ENCODE data around the gene RUNDC1.
"Not testable (repeated sequence)": the region's sequence is repeated elsewhere in the genome, so short reads cannot be mapped to it uniquely, and the experiment has no call there.

Gene RUNDC1

GRCh38 chr17:42980274-42980765 lies at the start of gene RUNDC1:
Gene RUNDC1, plus strand, starts transcription at chr17:42980565. Its CDS starts 12 bp downstream, at chr17:42980577.
- DNase-seq (ENCODE audit: low read depth, low spot score): no peak

DNA sequence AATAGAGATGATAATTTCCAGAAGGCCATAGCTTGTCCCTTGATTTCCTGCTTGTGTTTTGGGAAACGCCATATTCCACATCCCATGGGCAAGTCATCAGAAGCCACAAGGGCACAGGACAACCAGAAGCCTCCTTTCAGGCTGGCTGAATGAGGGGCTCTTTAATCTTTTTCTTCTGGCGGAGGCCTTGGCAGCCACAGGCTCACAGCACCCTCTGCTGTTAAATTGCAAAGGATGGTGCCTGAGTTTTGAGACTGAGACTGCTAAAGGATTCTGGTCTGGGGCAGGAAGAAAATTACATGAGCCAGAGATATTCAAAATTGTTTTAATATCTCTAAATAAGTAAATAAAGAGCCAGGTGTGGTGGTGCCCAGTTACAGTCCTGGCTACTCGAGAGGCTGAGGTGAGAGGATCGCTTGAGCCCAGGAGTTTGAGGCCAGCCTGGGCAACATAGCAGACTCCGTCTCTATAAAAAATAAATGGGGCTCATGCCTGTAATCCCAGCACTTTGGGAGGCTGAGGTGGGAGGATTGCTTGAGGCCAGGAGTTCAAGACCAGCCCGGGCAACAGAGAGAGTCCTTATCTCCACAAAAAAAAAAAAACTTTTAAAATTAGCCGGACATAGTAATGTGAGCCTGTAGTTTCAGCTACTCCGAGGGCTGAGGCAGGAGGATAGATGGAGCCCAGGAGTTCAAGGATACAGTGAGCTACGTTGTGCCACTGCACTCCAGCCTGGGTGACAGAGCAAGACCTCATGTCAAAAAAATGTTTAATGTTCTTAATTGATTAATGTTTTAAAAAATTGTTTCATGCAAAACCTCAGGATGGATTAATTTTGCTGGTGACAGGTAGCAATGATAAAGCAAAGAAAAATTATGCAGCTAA lies 42.4 kb upstream of the RUNDC1 start:
- DNase-seq (ENCODE audit: low read depth, low spot score): no peak

DNA sequence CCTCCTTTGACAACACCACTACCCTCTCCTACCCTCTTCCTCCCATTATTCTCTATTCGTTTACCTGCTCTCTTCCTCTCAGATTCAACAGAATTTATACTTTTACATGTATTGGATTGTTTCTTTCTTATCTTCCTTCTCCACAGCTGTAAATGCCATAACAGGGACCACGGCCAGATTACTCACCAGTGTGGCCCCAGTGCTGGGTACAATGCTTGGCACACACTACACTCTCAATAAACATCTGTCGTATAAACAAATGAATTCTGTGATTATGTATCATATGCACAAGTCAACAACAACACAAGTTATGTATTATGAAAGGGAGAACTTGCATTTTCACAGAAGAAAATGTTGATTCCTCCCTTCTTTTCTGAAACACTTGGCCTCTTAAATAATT lies 36.2 kb upstream of the RUNDC1 start:
- DNase-seq (ENCODE audit: low read depth, low spot score): no peak

GRCh38 chr17:42946812-42947211 lies 33.6 kb upstream of the RUNDC1 start:
- no peak for DNase-seq (ENCODE audit: low read depth, low spot score)

DNA sequence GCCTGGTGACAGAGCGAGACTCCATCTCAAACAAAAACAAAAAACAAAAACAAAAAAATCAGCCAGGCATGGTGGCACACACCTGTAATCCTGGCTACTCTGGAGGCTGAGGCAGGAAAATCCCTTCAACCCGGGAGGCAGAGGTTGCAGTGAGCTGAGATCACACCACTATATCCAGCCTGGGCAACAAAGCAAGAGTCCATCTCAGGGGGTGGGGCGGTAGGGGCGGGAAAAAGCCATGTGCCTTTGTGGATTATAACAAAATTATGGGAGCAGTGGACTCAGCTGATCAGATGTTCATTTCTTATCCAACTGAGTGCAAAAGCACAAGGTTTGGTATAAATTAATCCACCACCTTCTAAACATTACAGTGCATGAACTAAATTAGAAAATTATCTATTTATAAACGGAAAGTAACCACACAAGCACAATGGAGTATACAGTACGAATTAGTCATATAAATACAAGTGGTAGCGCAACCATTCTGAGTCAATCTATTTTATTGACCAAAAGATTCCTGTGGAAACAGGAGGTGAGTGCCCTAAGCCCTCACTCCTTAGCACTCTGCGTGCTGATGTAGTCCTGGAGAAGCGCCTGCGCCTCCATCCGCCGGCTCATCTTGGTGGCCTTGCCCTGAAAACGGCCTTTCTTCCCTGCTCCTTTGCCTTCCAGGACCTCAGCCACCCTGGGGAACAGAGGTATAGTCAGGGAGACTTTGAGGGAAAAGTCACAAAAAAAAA lies 30.2 kb upstream of the RUNDC1 start:
- DNase-seq (ENCODE audit: low read depth, low spot score): no peak

- no peak for DNase-seq (ENCODE audit: low read depth, low spot score)
These were observed 26.7 kb upstream of the RUNDC1 start for GRCh38 chr17:42953669-42954068.

- no peak for DNase-seq (ENCODE audit: low read depth, low spot score)
These were observed 16.0 kb upstream of the RUNDC1 start, which contains the start of gene AARSD1 for GRCh38 chr17:42964161-42964932. Gene AARSD1, minus strand, starts transcription at chr17:42964454. Its CDS starts 14 bp downstream, at chr17:42964440.

DNA sequence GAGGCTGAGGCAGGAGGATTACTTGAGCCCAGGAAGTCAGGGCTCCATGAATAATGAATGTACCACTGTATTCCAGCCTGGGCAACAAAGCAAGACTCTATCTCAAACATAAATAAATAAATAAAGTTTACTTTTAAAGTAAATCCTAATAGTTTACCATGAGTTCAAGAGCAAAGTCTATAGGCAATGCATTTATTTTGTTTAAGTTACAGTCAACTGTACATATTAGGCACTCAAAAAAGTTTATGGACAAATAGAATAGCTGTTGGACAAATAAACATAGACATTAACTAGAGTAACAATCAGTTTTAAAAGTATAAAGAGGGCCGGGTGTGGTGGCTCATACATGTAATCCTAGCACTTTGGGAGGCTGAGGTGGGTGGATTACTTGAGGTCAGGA lies 12.4 kb upstream of the RUNDC1 start:
- no peak for DNase-seq (ENCODE audit: low read depth, low spot score)

DNA sequence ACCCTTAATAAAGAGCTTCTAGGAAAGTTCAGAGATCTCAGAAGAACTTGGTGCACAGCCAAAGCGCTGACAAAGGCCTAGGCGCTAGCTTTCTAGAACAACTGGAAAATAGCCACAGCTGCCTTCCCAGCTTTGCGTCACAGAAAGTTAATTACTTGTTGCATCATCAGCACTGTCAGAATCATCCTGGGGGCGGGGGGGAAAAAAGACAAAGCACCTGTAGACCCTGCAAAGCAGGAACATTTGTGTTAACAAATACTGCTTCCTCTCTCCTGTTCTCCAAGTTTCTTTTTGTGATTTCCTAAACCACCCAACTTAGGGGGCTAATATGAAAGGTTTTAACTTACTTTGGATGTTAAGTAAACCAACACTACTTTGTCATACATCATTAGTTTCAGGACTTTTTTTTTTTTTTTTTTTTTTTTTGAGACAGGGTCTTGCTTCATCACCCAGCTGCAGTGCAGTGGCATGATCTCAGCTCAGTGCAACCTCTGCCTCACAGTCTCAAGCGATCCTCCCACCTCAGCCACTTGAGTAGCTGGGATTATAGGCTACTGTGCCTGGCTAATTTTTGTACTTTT lies 11.3 kb upstream of the RUNDC1 start:
- no peak for DNase-seq (ENCODE audit: low read depth, low spot score)

GRCh38 chr17:42971589-42971988 lies 8.8 kb upstream of the RUNDC1 start:
- no peak for DNase-seq (ENCODE audit: low read depth, low spot score)

GRCh38 chr17:42973323-42973722 lies 7.0 kb upstream of the RUNDC1 start:
- not testable (repeated sequence) for DNase-seq (ENCODE audit: low read depth, low spot score)

GRCh38 chr17:42975265-42975664 lies 5.1 kb upstream of the RUNDC1 start:
- no peak for DNase-seq (ENCODE audit: low read depth, low spot score)

- DNase-seq (ENCODE audit: low read depth, low spot score): not testable (repeated sequence)
These were observed 4.7 kb upstream of the RUNDC1 start for GRCh38 chr17:42975701-42976100.

DNA sequence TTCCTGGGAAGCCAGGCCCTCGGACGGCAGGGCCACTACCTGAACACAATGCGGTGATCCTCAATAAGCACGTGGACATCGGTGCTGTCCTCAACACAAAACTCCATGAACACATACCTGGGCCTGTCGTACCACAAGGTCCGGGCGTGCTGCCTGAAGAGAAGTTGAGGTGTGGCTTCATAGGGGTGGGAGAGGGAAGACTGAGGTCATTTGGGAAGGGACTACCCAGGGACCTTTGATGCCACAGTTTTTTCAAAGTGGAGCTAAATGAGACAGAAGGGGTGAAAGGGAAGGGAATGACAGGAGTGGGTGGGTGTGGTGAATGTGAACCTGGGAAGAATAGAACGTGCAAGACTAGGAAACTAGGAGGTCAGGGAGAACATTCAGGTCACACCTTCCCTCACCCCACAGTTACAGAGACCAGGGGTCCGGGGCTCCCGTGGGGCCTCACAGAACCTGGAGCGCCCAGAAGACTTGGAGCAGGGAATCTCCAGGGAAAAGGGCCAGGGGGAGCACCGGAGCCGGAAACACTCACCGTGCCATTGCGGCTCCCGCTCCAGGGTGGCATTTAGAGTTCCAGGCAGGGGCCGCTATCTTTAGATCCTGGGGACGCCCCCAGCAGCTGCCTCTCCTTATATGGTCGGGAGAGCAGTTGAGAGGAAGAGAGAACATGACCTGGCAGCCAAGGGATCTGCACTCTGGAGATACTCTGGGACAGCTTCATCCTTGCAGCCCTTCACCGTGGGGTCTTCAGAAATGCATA lies 673 bp upstream of the RUNDC1 start, which contains the start of gene PTGES3L:
PTGES3L (minus strand) TSS at position 570 of the 763 bp plus-strand sequence; CDS start at position 543, 27 bp downstream.
- no peak for DNase-seq (ENCODE audit: low read depth, low spot score)

- DNase-seq (ENCODE audit: low read depth, low spot score): no peak
These were observed 517 bp downstream of the RUNDC1 start for GRCh38 chr17:42980766-42981397.

DNA sequence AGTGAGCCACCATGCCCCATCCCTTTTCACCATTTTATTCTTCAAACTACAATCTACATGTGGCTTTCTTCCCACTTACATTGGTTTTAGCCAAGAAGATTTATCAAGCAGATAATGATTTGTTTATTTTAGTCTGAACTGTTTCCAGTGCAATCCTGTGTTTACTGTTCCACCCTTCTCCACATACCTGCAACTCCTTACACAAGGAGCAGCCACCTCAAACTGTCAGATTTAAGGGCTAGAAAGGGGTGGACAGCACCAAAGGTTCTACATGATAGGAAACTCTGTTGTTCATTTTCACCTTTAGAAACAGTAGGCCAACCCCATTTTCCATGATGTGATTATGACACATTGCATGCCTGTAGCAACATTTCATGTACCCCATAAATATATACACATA lies 1.9 kb downstream of the RUNDC1 start:
- DNase-seq (ENCODE audit: low read depth, low spot score): no peak

DNA sequence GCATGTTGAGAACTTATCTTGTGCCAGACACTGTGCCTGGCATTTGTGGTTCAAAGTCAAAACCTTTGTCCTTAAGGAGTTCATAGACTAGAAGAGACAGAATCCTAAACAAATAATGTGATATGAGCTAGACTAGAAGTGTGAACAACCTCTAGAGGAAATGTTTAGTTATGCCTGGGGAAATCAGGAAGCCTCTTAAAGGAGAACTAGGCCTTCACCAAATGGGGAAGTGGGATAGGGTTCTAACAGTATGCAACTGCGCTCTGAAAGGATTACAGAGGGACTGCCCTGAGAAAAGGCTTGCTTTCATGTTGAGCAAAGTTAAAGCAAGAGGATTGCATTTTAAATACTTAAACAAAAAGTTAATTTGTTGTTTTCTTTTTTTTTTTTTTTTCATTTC lies 4.9 kb downstream of the RUNDC1 start:
- no peak for DNase-seq (ENCODE audit: low read depth, low spot score)

DNA sequence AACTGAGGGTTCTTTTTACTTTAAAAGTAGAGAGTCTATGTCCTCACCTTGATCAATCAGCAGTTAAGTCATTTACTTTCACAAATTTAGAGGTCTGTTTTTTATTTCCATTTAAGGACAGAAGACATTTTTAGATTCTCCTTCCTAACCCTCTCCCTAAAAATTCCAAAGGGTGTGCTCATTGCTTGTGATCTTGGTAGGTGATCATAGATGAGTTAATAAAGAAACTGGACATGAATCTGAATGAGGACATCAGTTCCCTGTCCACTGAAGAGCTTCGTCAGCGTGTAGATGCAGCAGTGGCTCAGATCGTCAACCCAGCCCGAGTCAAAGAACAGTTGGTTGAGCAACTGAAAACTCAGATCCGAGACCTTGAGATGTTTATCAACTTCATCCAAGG lies 8.8 kb downstream of the RUNDC1 start:
- DNase-seq (ENCODE audit: low read depth, low spot score): no peak

DNA sequence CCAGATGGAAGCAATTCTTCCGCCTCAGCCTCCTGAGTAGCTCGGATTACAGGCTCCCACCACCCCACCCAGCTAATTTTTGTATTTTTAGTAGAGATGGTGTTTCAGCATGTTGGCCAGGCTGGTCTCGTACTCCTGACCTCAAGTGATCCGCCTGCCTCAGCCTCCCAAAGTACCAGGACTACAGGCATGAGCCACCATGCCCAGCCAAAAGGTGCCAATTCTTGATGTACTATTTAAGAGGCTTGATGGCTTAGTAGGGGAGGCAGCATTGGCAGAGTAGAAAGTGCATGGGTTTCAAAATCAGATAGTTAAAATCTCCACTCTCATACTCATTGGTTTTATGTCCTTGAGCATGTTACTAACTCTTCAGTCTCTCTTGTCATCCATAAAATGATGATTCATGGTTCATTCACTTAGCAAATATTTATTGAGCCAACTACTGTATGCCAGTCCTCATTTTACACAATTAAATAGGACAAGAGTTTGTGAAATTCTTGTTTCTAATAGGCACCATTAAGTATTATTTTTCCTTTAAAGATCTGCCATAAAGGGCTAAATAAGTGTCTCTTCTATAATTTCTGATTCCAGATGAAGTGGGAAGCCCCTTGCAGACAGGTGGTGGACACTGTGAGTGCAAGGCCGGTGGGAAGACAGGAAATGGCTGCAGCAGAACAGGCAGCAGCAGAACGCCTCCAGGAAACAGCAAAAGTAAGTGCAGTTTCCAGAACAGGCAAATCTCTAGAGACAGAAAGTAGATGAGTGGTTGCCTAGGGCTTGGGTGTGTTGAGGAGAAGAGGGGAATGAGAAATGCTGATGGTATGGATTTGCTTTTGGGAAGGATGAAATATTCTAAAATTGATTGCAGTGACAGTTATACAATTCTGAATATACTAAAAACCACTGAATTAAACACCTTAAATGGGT lies 9.6 kb downstream of the RUNDC1 start:
- DNase-seq (ENCODE audit: low read depth, low spot score): no peak

Measured in iPS DF 19.7 (cell line).